ENCODE results near the gene GET4.

The GET4 gene, protein sequence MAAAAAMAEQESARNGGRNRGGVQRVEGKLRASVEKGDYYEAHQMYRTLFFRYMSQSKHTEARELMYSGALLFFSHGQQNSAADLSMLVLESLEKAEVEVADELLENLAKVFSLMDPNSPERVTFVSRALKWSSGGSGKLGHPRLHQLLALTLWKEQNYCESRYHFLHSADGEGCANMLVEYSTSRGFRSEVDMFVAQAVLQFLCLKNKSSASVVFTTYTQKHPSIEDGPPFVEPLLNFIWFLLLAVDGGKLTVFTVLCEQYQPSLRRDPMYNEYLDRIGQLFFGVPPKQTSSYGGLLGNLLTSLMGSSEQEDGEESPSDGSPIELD

GRCh38 chr7:876077-876971, at the start of gene GET4:
TSS of gene GET4 (plus strand) at chr7:876554. CDS start at chr7:876646, 92 bp downstream.
- DNase-seq, result peak; percentile 57

- no peak for DNase-seq
Observed at GRCh38 chr7:828793-829561, 47.4 kb upstream of the GET4 start.

- no peak for DNase-seq
Observed at GRCh38 chr7:830069-830468, 46.3 kb upstream of the GET4 start.

DNA sequence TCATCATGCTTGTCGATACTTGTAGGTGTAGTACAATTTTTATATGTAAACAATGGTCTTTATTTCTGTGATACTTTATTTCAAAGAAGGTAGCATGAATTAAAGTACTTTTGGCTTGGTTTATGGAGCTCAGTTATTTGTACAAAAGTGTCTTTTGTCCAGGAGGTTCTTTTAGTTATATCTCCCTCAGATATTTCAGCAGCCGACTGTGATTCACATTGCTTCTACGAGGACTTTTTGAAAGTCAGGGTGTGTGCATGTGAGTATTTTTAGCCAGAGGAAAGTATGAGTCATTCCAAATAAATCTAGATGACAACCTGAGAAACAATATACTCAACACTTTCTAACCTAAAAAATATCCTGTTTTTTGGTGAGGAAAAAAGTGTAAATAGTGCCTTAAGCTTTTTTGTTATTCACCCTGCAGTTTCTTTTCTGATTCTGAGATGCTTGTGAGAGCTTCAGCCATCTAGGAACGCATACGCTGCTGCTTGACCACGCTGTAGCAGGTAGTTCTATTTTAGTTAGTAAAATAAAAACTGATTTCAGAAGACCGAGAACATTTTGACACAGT, 44.7 kb upstream of the GET4 start:
- peak in 1 of 2 experiments; percentile 0 for DNase-seq

DNA sequence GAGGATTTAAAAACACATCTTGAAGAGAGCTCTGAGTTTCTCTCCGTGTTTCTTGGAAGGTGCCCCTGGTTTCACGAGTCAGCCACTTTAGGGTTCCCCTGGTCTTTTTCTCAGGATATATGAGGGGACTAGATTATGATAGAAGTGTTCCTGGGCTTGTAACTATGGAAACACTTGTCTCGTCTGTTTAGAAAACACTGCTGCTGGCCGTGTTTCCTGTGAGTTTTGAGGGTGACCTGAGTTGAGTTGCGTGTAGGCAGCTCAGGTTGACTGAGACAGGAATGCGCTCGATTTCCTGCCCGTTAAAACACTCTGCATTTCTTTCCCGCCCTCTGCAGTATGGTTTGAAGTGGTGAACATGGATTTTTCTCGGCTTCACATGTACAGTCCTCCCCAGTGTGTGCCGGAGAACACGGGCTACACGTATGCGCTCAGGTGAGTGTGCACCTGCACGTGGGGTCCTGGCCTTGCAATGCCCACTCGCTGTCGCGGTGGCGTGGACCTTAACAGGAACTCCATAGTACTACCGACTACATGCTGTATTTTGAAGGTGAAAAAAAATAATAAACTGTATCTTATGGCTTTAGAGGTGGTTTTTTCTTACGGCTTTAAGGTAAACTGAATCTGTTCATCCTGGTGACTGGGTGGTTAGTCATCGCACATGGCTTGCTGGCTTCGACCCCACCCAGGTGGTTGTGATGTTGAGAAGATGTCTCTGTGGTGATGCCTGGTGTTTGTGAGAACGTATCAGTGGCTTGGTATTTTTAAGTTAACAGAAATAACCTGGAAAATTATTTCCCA, 44.0 kb upstream of the GET4 start, which contains the start of gene SUN1:
Gene SUN1 (plus strand): TSS at position 310 of the 801 bp plus-strand sequence. CDS start 49 bp downstream, at position 359.
- no peak for DNase-seq

- DNase-seq, result no peak
Observed at GRCh38 chr7:832968-833424, 43.4 kb upstream of the GET4 start.

- DNase-seq, result no peak
Observed at GRCh38 chr7:833601-834258, 42.6 kb upstream of the GET4 start.

GRCh38 chr7:834277-834676, 42.1 kb upstream of the GET4 start:
- no peak for DNase-seq

DNA sequence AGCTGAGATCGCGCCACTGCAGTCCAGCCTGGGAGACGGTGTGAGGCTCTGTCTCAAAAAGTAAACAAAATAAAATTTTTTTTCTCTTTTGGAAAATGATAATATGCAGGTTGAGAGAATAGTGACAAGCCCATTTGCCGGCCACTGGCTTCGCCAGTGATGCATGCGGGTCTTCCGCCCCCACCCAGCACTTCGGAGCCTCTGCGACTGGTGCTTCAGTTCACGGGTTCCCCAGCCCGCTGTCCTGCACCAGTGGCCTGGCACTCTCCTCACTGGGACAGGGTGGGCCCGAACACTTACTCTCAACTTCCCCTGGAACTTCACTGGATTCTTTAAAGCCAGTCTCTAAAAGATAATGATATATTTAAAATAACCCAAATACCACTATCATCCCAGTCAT, 41.3 kb upstream of the GET4 start:
- DNase-seq, result no peak

DNA sequence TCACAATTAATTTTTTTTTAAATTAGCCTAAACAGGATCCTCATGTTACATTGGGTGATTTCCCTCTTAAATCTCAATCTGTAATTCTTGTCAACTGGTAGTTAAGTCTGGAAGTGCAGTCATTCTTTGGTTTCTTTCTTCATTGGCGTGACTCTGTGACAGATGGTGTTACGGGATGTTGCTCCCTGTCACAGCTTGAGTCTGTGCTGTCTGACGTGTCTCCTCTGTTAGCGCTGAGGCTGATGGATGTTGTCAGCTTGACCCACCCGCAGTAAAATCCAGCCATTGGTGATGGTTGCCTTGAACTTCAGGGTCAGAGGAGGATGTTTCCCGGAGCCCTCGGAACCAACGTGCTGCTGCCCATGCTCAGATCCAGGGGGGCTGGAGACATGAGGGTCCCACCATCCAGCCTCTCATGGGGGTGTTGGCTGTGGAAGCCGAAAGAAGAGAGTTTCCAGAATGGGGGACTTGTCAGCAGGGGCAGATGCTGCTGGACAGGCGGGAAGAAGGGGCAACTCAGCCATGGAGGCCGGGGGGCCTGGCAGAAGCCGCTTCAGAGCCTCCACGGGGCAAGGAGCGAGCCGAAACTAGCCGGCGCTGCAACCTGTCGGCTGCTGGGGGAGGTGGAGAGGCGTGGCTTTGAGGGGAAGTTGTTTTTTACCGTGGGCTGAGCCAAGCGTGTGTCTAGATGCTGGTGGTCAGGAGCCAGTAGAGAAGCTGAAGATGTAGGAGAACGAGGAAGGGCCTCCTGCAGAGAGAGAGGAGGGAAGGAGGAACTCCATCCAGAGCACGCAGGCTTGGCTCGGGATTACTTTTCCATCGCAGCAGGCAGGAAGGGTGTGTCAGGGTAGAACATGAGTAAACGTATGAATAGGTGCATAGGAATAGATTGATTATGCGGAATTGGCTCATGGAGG, 40.6 kb upstream of the GET4 start:
- DNase-seq, result peak in 1 of 2 experiments; percentile 0

DNA sequence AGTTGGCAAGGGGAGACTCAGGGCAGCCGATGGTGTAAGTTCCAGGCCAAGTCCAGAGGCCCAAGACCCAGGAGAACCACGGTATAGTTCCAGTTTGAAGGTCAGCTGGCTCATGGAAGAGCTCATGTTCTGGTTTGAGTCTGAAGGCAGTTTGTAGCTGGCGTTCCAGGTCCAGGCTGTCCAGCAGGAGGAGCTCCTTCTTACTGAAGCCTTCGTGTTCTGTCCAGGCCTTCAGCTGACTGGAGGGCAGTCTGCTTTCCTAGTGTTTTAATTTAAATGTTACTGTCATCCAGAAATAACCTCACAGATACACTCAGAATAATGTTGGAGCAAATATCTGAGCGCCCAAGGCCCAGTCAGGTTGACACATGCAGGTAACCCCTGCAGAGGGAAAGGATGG, 39.9 kb upstream of the GET4 start:
- DNase-seq, result no peak

GRCh38 chr7:837001-837400, 39.4 kb upstream of the GET4 start:
- no peak for DNase-seq

GRCh38 chr7:840001-840600, 36.3 kb upstream of the GET4 start:
- no peak for DNase-seq

DNA sequence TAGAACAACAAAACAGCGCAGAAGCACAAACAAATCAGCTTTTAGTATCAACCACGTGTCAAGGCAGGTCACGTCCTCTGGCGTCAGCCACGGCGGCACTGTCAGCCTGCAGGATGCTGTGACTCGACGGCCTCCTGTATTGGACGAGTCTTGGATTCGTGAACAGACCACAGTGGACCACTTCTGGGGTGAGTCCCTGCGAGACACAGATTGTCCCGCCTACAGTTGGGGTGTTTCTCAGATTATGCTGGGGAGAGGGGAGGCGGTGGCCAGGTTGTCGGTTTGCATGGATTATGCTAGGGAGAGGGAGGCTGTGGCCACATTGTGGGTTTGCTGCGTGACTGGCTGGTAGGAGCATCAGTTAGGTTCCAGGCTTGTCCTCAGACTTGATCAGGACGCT, 34.4 kb upstream of the GET4 start:
- no peak for DNase-seq

DNA sequence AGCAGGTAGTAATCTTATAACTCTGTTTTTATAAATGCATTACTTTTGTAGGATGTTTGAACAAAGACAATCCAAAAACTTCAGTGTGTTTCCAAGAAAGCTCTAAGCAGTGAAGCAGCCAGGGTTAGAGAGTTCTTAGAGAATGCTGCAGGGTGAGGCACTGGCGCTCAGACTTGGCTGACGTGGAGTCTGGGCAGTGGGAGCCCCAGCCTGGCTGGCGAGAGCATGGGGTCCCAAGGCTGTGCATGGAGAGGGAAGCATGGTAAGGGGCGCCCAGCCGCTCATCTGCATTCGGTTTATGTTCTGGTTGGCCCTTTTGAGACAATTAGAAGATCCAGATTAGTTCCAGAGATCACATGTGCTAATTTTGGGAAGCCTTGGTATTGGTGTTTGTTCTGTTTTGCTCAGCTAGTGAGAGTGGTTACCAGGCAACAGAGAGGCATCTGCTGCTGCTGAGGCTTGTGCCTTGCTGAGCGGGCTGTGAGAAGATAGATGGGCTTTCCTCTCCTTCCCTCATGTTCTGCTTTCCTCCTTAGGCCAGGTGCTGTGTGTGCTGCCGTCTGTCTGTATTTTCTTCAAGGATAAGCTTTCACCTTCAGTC, 33.8 kb upstream of the GET4 start:
- DNase-seq, result no peak

- no peak for DNase-seq
Observed at GRCh38 chr7:843230-843629, 33.1 kb upstream of the GET4 start.

GRCh38 chr7:844043-844442, 32.3 kb upstream of the GET4 start:
- DNase-seq, result no peak

- DNase-seq, result no peak
Observed at GRCh38 chr7:844514-844913, 31.8 kb upstream of the GET4 start.

GRCh38 chr7:845091-845490, 31.3 kb upstream of the GET4 start:
- no peak for DNase-seq
